H1 (cell line): ENCODE results near the gene PLPPR1. TPM values are rescaled to one million over a fixed set of nuclear protein-coding genes. Genes with fewer than 3 reads are reported as not detected.

Source experiments
- BRCA1 ChIP-seq: IDR thresholded peaks from 2 replicates; pipeline ENCODE4 v1.6.1; 2012; ENCODE audit warnings: low read depth, low read length, improper control_type of control experiment
- CEBPB ChIP-seq: IDR thresholded peaks from 2 replicates; pipeline ENCODE4 v1.6.1; 2012; ENCODE audit warnings: low read depth, low read length
- CHD7 ChIP-seq: fragments of 300-600 bp; sonication (generic); IDR thresholded peaks from 2 replicates; pipeline ENCODE4 v1.7.1; 2012; ENCODE audit warnings: low read length, moderate library complexity, mild to moderate bottlenecking, inconsistent platforms; ENCODE audit not compliant: insufficient replicate concordance
- CTCF ChIP-seq, 3 experiments: IDR thresholded peaks; 1 replicate in 2 of 3; 2 replicates in 1 of 3; pipeline versions ENCODE4 v1.5.1 to v1.6.1; 2011; ENCODE audit warnings: low read length in 3 of 3, mild to moderate bottlenecking in 3 of 3, inconsistent platforms in 2 of 3, low read depth in 1 of 3, moderate library complexity in 1 of 3; ENCODE audit not compliant: insufficient read depth in 1 of 3; ENCODE audit errors: control extremely low read depth in 1 of 3
- RAD21 ChIP-seq, 2 experiments: IDR thresholded peaks in 1 of 2; conservative IDR thresholded peaks in 1 of 2; 2 replicates each; pipeline ENCODE4 v1.6.1; 2011; ENCODE audit warnings: low read depth in 2 of 2, low read length in 2 of 2, improper control_type of control experiment in 1 of 2, inconsistent platforms in 1 of 2, mild to moderate bottlenecking in 1 of 2, moderate library complexity in 1 of 2
- TAF1 ChIP-seq: IDR thresholded peaks from 2 replicates; pipeline ENCODE4 v1.6.1; 2011; ENCODE audit warnings: mild to moderate bottlenecking, low read depth, low read length
- polyA plus RNA-seq, 7 experiments: library from polyadenylated mRNA; depleted of rRNA in 3 of 7; stranded (reverse) in 5 of 7; unstranded in 2 of 7; fragments of >200 nt in 5 of 7; fragments of 200-250 nt in 2 of 7; gene quantifications; 1 replicate in 5 of 7; 2 replicates in 1 of 7; 4 replicates in 1 of 7; pipeline versions ENCODE4 v1.2.1 to v1.2.3, GENCODE V29; 2011 to 2013; ENCODE audit warnings: missing spikeins in 2 of 7, mixed read lengths in 2 of 7
- total RNA-seq: library from RNA; stranded (reverse); fragmentation: NEBNext Ultra II Directional; extraction: Animal tissue kit (Norgen Biotek cat#: 25700); gene quantifications from 2 replicates; pipeline ENCODE4 v1.2.1, GENCODE V29; 2021

The PLPPR1 gene
- total and polyA plus RNA-seq, 2 of the 8 experiments (the other 6 are each of a cell fraction or from before 2014, with no cell fraction given), result 1.4 to 1.8 TPM

- TF ChIP-seq CHD7 (peak; percentile 21), TAF1 (no peak), CEBPB (no peak), BRCA1 (0 out of 2 replicates have a peak, but pooled peaks have one; percentile 21), RAD21 (IDR thresholded peaks at IDR 0.05 in 1 of 2, conservative IDR thresholded peaks at IDR 0.05 in 1 of 2; ENCODE audit: low read depth in 2 of 2, low read length in 2 of 2) (peak; percentile 89 to 92), CTCF (IDR thresholded peaks at IDR 0.05; ENCODE audit: control extremely low read depth in 1 of 3, insufficient read depth in 1 of 3, low read depth in 1 of 3, low read length in 3 of 3) (peak in 2 of 3 experiments; percentile 55 to 58; a peak in 2 of 4 replicates)
Measured at GRCh38 chr9:101235105-101235866, 206.8 kb downstream of the PLPPR1 start (continued).
